Astrocyte (in vitro differentiated cells and primary cell): ENCODE data around the gene SEC61B. TPM values are rescaled to one million over a fixed set of nuclear protein-coding genes. Genes with fewer than 3 reads are reported as not detected.

Experiments used
- DNase-seq: peaks from one replicate; pipeline ENCODE4 v3.0.0-alpha.2; 2010; ENCODE audit warnings: low read depth
- FAIRE-seq: peaks from 2 replicates; lab custom pipeline; 2011; peaks lifted over from hg19 to GRCh38; lab: Jason Lieb, UNC
- H2AFZ ChIP-seq: 2 replicates; pipeline ENCODE4 v1.6.0; 2012; ENCODE audit warnings: low read depth, low read length, inconsistent platforms
- H3K27ac ChIP-seq: 2 replicates; pipeline ENCODE4 v1.5.1; 2011; ENCODE audit warnings: low read depth, low read length, inconsistent platforms
- H3K27me3 ChIP-seq: 2 replicates; pipeline ENCODE4 v1.6.0; 2011; ENCODE audit warnings: low read length, inconsistent platforms; ENCODE audit not compliant: insufficient read depth
- H3K36me3 ChIP-seq: 2 replicates; pipeline ENCODE4 v1.5.1; 2011; ENCODE audit warnings: low read length, inconsistent platforms; ENCODE audit not compliant: insufficient read depth
- H3K4me1 ChIP-seq: 2 replicates; pipeline ENCODE4 v1.5.1; 2011; ENCODE audit warnings: low read length, inconsistent platforms; ENCODE audit not compliant: insufficient read depth
- H3K4me2 ChIP-seq: 2 replicates; pipeline ENCODE4 v1.6.0; 2012; ENCODE audit warnings: low read length, inconsistent platforms
- H3K4me3 ChIP-seq: 2 replicates; pipeline ENCODE4 v1.5.1; 2011; ENCODE audit warnings: low read depth, mild to moderate bottlenecking, low read length, inconsistent platforms; ENCODE audit not compliant: insufficient read depth
- H3K79me2 ChIP-seq: 2 replicates; pipeline ENCODE4 v1.6.0; 2012; ENCODE audit warnings: mild to moderate bottlenecking, low read length, inconsistent platforms; ENCODE audit not compliant: insufficient read depth
- H3K9ac ChIP-seq: 2 replicates; pipeline ENCODE4 v1.6.0; 2012; ENCODE audit warnings: mild to moderate bottlenecking, low read length, inconsistent platforms
- H3K9me3 ChIP-seq: 2 replicates; pipeline ENCODE4 v1.5.1; 2012; ENCODE audit warnings: low read depth, mild to moderate bottlenecking, low read length, inconsistent platforms; ENCODE audit not compliant: insufficient read depth
- H4K20me1 ChIP-seq: 2 replicates; pipeline ENCODE4 v1.6.0; 2012; ENCODE audit warnings: low read length, inconsistent platforms; ENCODE audit not compliant: insufficient read depth
- H3K27ac Mint-ChIP-seq: one replicate; pipeline ENCODE4 v1.8.0; 2021; ENCODE audit warnings: mild to moderate bottlenecking, mixed read lengths; ENCODE audit not compliant: unreplicated experiment
- H3K27me3 Mint-ChIP-seq: one replicate; pipeline ENCODE4 v1.8.0; 2021; ENCODE audit warnings: low read depth, mixed read lengths; ENCODE audit not compliant: unreplicated experiment
- H3K36me3 Mint-ChIP-seq: one replicate; pipeline ENCODE4 v1.8.0; 2021; ENCODE audit warnings: low read depth, mixed read lengths; ENCODE audit not compliant: unreplicated experiment
- H3K4me1 Mint-ChIP-seq: one replicate; pipeline ENCODE4 v1.8.0; 2021; ENCODE audit warnings: low read depth, mixed read lengths; ENCODE audit not compliant: unreplicated experiment
- H3K4me3 Mint-ChIP-seq: one replicate; pipeline ENCODE4 v1.8.0; 2021; ENCODE audit warnings: mild to moderate bottlenecking, moderate library complexity, mixed read lengths; ENCODE audit not compliant: unreplicated experiment
- H3K9me3 Mint-ChIP-seq: one replicate; pipeline ENCODE4 v1.8.0; 2021; ENCODE audit warnings: mild to moderate bottlenecking, mixed read lengths; ENCODE audit not compliant: unreplicated experiment
- EZH2 ChIP-seq: IDR thresholded peaks from 2 replicates; pipeline ENCODE4 v1.6.1; 2012; ENCODE audit warnings: mild to moderate bottlenecking, low read length, inconsistent platforms; ENCODE audit not compliant: insufficient read depth
- total RNA-seq: library from RNA; stranded (reverse); gene quantifications from 2 replicates; pipeline ENCODE4 v1.2.1, GENCODE V29; 2021
- TF ChIP-seq, protein P1 (sequence below): IDR thresholded peaks from 2 replicates; pipeline ENCODE4 v1.5.1; 2011; ENCODE audit warnings: low read depth, mild to moderate bottlenecking, inconsistent platforms, low read length, moderate library complexity; ENCODE audit not compliant: insufficient read depth

SEC61B gene
- total RNA-seq, 1 donor from 2014 or later, result 263 TPM

DNA sequence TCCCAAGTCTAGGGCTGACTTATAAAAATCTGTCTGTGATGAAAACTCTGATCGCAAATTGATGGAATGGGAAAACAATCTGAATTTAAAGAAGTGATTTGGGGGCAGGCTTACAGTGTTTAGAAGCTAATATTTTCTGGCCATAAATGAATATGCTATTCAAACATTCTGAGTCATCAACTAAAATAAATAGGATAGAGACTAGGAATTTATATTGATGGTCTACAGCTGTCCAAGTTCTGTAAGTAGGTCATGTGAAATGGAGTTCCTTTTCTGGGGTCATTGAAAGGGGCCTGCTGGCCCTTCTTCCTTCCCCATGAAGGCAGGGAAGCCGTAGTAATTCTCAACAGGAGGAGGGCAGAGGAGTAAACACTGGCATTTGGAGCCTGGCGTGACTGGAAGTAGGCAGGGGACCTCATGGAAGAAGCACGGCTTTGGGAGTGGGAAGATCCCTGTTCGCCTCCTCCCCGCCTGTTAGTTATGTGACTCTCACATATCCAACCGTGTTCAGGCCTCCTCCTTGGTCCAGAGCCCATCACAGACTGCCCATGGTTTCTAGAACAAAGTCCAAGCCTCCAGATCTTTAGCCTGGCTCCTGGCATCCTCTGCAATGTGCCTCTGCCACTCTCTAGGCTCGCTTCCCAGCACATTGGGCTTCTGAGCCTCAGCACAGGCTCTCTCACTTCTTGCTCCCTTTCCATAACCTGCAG is 32.0 kb upstream of the SEC61B start:
- Histone ChIP-seq H3K4me2 (no peak overlapping the region), H3K27ac (no peak overlapping the region), H3K36me3 (no peaks in the 10 kb centered on the region), H3K27me3 (no peaks in the 10 kb centered on the region), H3K79me2 (no peaks in the 10 kb centered on the region), H3K4me1 (peaks cover 2% of the 10 kb centered on the region), H4K20me1 (no peaks in the 10 kb centered on the region), H3K4me3 (no peak overlapping the region), H2AFZ (no peak overlapping the region), H3K9me3 (no peaks in the 10 kb centered on the region), H3K9ac (no peak overlapping the region)
- H3K9me3 Mint-ChIP-seq, result peaks cover 1% of the 10 kb centered on the region
- FAIRE-seq, result no peak
- TF ChIP-seq EZH2, result no peak
- TF ChIP-seq, protein P1, sequence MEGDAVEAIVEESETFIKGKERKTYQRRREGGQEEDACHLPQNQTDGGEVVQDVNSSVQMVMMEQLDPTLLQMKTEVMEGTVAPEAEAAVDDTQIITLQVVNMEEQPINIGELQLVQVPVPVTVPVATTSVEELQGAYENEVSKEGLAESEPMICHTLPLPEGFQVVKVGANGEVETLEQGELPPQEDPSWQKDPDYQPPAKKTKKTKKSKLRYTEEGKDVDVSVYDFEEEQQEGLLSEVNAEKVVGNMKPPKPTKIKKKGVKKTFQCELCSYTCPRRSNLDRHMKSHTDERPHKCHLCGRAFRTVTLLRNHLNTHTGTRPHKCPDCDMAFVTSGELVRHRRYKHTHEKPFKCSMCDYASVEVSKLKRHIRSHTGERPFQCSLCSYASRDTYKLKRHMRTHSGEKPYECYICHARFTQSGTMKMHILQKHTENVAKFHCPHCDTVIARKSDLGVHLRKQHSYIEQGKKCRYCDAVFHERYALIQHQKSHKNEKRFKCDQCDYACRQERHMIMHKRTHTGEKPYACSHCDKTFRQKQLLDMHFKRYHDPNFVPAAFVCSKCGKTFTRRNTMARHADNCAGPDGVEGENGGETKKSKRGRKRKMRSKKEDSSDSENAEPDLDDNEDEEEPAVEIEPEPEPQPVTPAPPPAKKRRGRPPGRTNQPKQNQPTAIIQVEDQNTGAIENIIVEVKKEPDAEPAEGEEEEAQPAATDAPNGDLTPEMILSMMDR, result no peak
- H3K27ac Mint-ChIP-seq, result no peak overlapping the region
- no peak overlapping the region for H3K4me3 Mint-ChIP-seq
- H3K36me3 Mint-ChIP-seq, result no peaks in the 10 kb centered on the region
- H3K4me1 Mint-ChIP-seq, result no peaks in the 10 kb centered on the region
- DNase-seq, result no peak
- peaks cover 11% of the 10 kb centered on the region for H3K27me3 Mint-ChIP-seq

DNA sequence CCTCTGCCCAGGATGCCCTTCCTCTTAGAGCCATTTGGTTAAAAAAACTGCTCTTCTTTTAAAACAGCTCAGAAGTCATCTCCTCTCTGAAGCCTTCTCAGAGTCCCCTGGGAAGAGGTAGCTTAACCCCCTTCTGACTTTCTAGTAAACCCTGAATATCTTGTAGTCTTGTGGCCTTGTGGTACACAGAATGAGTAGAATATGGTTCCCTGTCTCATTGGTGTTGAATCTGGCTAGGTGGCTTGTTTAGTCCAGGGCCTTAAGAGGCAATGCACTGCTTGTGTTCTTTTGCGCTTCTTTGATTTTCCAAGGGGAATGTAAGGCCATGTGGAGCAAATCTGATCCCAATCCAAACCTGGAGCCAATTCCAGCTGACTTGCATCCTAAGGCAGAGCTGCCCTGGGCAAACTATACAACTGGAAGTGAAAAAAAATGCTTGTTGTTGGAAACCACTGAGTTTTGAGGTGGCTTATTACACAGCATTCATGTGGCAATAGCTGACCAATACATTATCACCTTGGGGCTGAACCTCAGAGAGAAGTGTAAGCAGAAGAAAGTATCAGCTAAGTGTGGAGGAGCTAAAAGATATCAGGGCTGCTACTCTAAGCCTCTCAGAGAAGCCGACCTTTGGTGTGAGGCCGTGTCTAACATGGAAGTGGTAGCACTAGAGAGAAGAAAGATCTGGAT is 31.3 kb upstream of the SEC61B start:
- Histone ChIP-seq H3K4me1 (no peaks in the 10 kb centered on the region), H3K27me3 (no peaks in the 10 kb centered on the region), H3K4me2 (no peak overlapping the region), H3K79me2 (no peaks in the 10 kb centered on the region), H3K9me3 (no peaks in the 10 kb centered on the region), H3K27ac (no peak overlapping the region), H4K20me1 (no peaks in the 10 kb centered on the region), H2AFZ (no peak overlapping the region), H3K9ac (no peak overlapping the region), H3K36me3 (no peaks in the 10 kb centered on the region), H3K4me3 (no peak overlapping the region)
- H3K36me3 Mint-ChIP-seq, result no peaks in the 10 kb centered on the region
- H3K27me3 Mint-ChIP-seq, result peaks cover 11% of the 10 kb centered on the region
- H3K4me3 Mint-ChIP-seq, result no peak overlapping the region
- DNase-seq (no peak), FAIRE-seq (no peak)
- peaks cover 1% of the 10 kb centered on the region for H3K9me3 Mint-ChIP-seq
- H3K27ac Mint-ChIP-seq, result no peak overlapping the region
- no peaks in the 10 kb centered on the region for H3K4me1 Mint-ChIP-seq
- no peak for TF ChIP-seq EZH2
- TF ChIP-seq, protein P1, result no peak
